Measurements from ENCODE around the gene PIGK. TPM values are rescaled to one million over a fixed set of nuclear protein-coding genes. Genes with fewer than 3 reads are reported as not detected.

PIGK gene
- total RNA-seq, 1 donor from 2014 or later, result 10.8 TPM

DNA sequence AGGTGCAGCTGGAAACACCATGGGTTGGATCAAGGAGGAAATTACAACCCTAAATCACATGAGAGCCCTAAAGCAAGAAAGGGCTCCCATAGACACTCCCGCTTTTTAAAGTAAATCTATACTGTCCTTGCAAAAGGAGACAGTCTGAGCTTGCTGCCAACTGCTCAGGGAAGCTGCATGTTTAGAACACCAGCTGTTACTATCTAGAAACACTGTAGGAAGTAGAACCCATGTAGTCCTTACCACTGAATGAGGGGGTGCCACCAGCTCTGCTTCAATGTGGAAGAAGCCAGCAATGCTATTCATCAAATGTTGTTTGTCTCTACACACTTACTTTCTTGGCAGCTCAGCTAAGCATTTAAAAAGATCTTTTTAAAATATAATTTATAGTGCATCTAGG is 79.8 kb downstream of the PIGK start:
- CTCF ChIA-PET, result no interaction called here
- no peak for ATAC-seq (ENCODE audit: low read depth)
- POLR2A ChIA-PET, result no interaction called here
- Mint-ChIP-seq H3K4me1 (no peaks in the 10 kb centered on the region), H3K27me3 (no peaks in the 10 kb centered on the region), H3K27ac (no peak overlapping the region), H3K9me3 (no peaks in the 10 kb centered on the region), H3K36me3 (ENCODE audit: low read depth) (no peaks in the 10 kb centered on the region), H3K4me3 (no peak overlapping the region)
- DNase-seq, result no peak
- intact Hi-C loops (cut with micrococcal nuclease), result no loop called here
- TF ChIP-seq, protein P1, sequence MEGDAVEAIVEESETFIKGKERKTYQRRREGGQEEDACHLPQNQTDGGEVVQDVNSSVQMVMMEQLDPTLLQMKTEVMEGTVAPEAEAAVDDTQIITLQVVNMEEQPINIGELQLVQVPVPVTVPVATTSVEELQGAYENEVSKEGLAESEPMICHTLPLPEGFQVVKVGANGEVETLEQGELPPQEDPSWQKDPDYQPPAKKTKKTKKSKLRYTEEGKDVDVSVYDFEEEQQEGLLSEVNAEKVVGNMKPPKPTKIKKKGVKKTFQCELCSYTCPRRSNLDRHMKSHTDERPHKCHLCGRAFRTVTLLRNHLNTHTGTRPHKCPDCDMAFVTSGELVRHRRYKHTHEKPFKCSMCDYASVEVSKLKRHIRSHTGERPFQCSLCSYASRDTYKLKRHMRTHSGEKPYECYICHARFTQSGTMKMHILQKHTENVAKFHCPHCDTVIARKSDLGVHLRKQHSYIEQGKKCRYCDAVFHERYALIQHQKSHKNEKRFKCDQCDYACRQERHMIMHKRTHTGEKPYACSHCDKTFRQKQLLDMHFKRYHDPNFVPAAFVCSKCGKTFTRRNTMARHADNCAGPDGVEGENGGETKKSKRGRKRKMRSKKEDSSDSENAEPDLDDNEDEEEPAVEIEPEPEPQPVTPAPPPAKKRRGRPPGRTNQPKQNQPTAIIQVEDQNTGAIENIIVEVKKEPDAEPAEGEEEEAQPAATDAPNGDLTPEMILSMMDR (IDR thresholded peaks at IDR 0.05), result no peak

DNA sequence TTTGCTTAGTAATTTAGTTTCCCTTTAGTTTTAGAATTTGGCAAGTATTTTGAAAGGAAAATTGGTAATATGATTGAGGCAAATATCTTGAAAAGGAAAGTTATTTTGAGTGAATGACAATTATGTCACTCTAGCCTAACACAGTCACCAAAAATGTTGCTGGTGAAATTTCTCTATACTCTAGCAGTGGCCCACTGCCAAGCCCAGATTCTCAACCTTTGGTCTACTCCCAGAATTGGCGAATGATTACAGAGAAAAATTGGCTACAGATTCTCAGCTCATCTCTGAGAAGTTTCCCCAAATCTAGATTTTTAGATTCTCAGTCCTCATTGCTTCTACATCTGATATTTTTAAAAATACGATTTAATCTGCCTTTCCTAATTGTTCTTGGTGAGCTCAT is 84.9 kb downstream of the PIGK start:
- no peaks in the 10 kb centered on the region for H3K36me3 Mint-ChIP-seq (ENCODE audit: low read depth)
- H3K9me3 Mint-ChIP-seq, result no peaks in the 10 kb centered on the region
- ChIA-PET CTCF (no interaction called here), POLR2A (no interaction called here)
- H3K27me3 Mint-ChIP-seq, result no peaks in the 10 kb centered on the region
- ATAC-seq (ENCODE audit: low read depth) (no peak), DNase-seq (no peak)
- no peaks in the 10 kb centered on the region for H3K4me1 Mint-ChIP-seq
- intact Hi-C loops (cut with micrococcal nuclease), result no loop called here
- H3K27ac Mint-ChIP-seq, result no peak overlapping the region
- TF ChIP-seq, protein P1 (IDR thresholded peaks at IDR 0.05), result no peak
- no peak overlapping the region for H3K4me3 Mint-ChIP-seq

DNA sequence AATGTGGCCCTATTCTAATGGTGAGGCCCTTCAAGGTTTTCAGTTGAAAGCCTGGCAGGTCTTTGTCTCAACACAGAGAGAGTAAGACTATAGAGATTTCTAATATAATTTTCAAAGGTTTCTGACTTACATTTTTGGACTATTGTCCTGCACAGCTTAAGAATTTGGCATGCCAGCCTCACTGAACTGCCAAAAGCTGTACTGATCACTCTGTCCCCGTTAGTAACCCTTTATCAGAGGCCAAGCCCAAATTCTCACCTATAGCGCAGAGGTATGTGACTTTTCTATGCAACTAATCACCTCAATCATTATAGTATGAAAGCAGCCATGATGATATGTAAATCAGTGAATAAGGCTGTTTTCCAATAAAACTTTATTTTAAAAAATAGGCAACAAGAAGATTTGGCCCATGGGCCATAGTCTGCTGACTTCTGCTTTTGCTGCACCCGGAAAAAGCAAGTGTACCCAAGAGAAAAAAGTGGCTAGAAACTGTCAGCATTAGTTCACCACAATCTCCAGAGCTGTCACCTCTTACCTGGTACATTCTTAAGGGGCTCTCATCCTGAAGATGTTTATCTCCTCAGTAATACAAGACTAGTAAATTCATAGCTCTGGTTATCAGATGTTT is 85.4 kb downstream of the PIGK start:
- no peaks in the 10 kb centered on the region for H3K36me3 Mint-ChIP-seq (ENCODE audit: low read depth)
- no peak for DNase-seq
- TF ChIP-seq, protein P1 (IDR thresholded peaks at IDR 0.05), result no peak
- no peaks in the 10 kb centered on the region for H3K4me1 Mint-ChIP-seq
- H3K27ac Mint-ChIP-seq, result no peak overlapping the region
- H3K4me3 Mint-ChIP-seq, result no peak overlapping the region
- H3K27me3 Mint-ChIP-seq, result no peaks in the 10 kb centered on the region
- ChIA-PET CTCF (no interaction called here), POLR2A (no interaction called here)
- H3K9me3 Mint-ChIP-seq, result no peaks in the 10 kb centered on the region
- intact Hi-C loops (cut with micrococcal nuclease), result no loop called here
- no peak for ATAC-seq (ENCODE audit: low read depth)

DNA sequence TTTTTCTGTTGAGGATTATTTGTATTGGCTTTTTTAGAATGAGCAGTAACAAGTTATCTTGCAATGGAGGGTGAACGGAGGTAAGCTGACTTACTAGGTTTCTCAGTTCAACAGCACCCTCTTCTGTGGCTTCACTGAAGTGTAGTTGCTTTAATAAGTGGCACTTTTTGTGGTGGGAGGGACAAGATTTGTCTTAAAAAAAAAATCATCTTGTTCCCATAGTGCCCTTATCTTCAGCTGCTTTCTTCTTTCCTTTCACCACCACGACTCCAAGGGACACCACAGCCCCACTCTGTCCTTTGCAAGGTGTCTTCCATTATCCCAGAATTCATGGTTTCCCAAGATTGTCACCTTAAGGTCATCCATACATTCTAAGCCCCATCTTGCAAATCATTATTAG is 92.9 kb downstream of the PIGK start:
- no peaks in the 10 kb centered on the region for H3K4me1 Mint-ChIP-seq
- DNase-seq (no peak), ATAC-seq (ENCODE audit: low read depth) (no peak)
- peaks cover 2% of the 10 kb centered on the region for H3K36me3 Mint-ChIP-seq (ENCODE audit: low read depth)
- no peak overlapping the region for H3K27ac Mint-ChIP-seq
- ChIA-PET POLR2A (no interaction called here), CTCF (interaction anchor here (1.1 kb wide), 1 partner anchor 972 kb away, joined by 4 read pairs; no protein-coding TSS in a partner anchor)
- intact Hi-C loops (cut with micrococcal nuclease), result loop anchor here (1.0 to 5.0 kb wide), 2 partner anchors 972 to 1134 kb away; no protein-coding TSS in a partner anchor
- no peaks in the 10 kb centered on the region for H3K27me3 Mint-ChIP-seq
- no peak overlapping the region for H3K4me3 Mint-ChIP-seq
- H3K9me3 Mint-ChIP-seq, result no peaks in the 10 kb centered on the region
- TF ChIP-seq, protein P1 (IDR thresholded peaks at IDR 0.05), result no peak

DNA sequence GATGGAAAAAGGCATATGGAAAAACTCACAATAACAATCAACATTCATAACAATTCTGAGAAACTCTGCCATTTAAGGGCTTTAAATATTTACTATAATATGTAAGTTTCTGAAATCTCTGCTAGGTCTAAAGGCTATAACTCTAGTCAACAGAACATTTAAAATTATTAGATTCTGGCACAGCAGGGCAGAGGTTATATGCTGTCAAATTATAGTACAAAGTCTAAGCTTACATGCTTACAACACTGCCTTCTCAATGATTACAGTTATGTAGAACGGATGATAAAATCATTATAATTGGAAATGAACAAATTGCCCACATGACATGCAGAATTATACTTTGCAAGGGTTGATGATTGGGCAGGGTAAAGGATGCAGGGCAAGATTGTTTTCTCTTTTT is 97.7 kb downstream of the PIGK start:
- TF ChIP-seq, protein P1 (IDR thresholded peaks at IDR 0.05), result no peak
- H3K9me3 Mint-ChIP-seq, result no peaks in the 10 kb centered on the region
- ATAC-seq (ENCODE audit: low read depth) (no peak), DNase-seq (no peak)
- no peak overlapping the region for H3K27ac Mint-ChIP-seq
- CTCF ChIA-PET, result no interaction called here
- H3K36me3 Mint-ChIP-seq (ENCODE audit: low read depth), result peaks cover 27% of the 10 kb centered on the region
- H3K4me3 Mint-ChIP-seq, result no peak overlapping the region
- H3K4me1 Mint-ChIP-seq, result no peaks in the 10 kb centered on the region
- POLR2A ChIA-PET, result no interaction called here
- intact Hi-C loops (cut with micrococcal nuclease), result no loop called here
- no peaks in the 10 kb centered on the region for H3K27me3 Mint-ChIP-seq

Data from activated B cell treated with CpG ODN at 0.5 μM for 24 hours (primary cell).